K562 (cell line): ENCODE data around the gene ASB15. TPM values are rescaled to one million over a fixed set of nuclear protein-coding genes. Genes with fewer than 3 reads are reported as not detected.

Source experiments
- ATF6 ChIP-seq: sonication (generic); formaldehyde crosslinking; IDR thresholded peaks from 2 replicates; pipeline ENCODE4 v1.4.0; 2020; ENCODE audit warnings: mild to moderate bottlenecking, missing genetic modification reagents
- CBX3 ChIP-seq, 2 experiments: IDR thresholded peaks; 1 replicate in 1 of 2; 2 replicates in 1 of 2; pipeline ENCODE4 v1.6.1; 2012; ENCODE audit warnings: inconsistent platforms in 2 of 2, low read length in 2 of 2, borderline replicate concordance in 1 of 2, control low read depth in 1 of 2
- CTCF ChIP-seq, 3 experiments: IDR thresholded peaks in 2 of 3; conservative IDR thresholded peaks in 1 of 3; 2 replicates each; pipeline ENCODE4 v1.5.1; 2011 to 2012; ENCODE audit warnings: low read length in 3 of 3, mild to moderate bottlenecking in 3 of 3, control low read depth in 2 of 3, improper control_type of control experiment in 1 of 3, inconsistent platforms in 1 of 3, low read depth in 1 of 3, mixed read lengths in 1 of 3, moderate library complexity in 1 of 3; ENCODE audit not compliant: insufficient read depth in 2 of 3
- ELF4 ChIP-seq: fragments of 450-650 bp; formaldehyde crosslinking; IDR thresholded peaks from 2 replicates; pipeline ENCODE4 v1.4.0; 2022; ENCODE audit warnings: missing genetic modification characterization
- FOXO4 ChIP-seq: fragments of 450-650 bp; formaldehyde crosslinking; IDR thresholded peaks from 2 replicates; pipeline ENCODE4 v1.4.0; 2020; ENCODE audit warnings: mild to moderate bottlenecking, moderate library complexity
- FOXP4 ChIP-seq: sonication (generic); formaldehyde crosslinking; IDR thresholded peaks from 2 replicates; pipeline ENCODE4 v1.8.0; 2022; ENCODE audit warnings: mild to moderate bottlenecking, missing genetic modification reagents, borderline replicate concordance
- MLX ChIP-seq, 2 experiments: fragments of 450-650 bp in 1 of 2; sonication (generic) in 1 of 2; formaldehyde crosslinking; conservative IDR thresholded peaks; 2 replicates each; pipeline versions ENCODE4 v1.4.0 to v1.8.1; 2020 to 2022; ENCODE audit warnings: mild to moderate bottlenecking in 1 of 2, missing genetic modification reagents in 1 of 2
- MTA3 ChIP-seq: fragments of 450-650 bp; formaldehyde crosslinking; IDR thresholded peaks from 2 replicates; pipeline ENCODE4 v1.6.1; 2017; ENCODE audit warnings: mild to moderate bottlenecking, borderline replicate concordance
- RBFOX2 ChIP-seq: fragments of 200-400 bp; formaldehyde crosslinking; IDR thresholded peaks from 2 replicates; pipeline ENCODE4 v1.6.1; 2017; ENCODE audit warnings: low read depth, mild to moderate bottlenecking, low read length, moderate library complexity
- RBM22 ChIP-seq: fragments of 200-400 bp; formaldehyde crosslinking; IDR thresholded peaks from 2 replicates; pipeline ENCODE4 v1.6.1; 2018; ENCODE audit warnings: low read length, low read depth; ENCODE audit not compliant: poor library complexity, severe bottlenecking
- TFAP4 ChIP-seq: sonication (generic); formaldehyde crosslinking; IDR thresholded peaks from 2 replicates; pipeline ENCODE4 v1.8.0; 2022; ENCODE audit warnings: missing genetic modification reagents, mild to moderate bottlenecking, moderate library complexity, borderline replicate concordance
- USF1 ChIP-seq: sonication (generic); formaldehyde crosslinking; IDR thresholded peaks from 2 replicates; pipeline ENCODE4 v1.9.0; 2022; ENCODE audit warnings: mild to moderate bottlenecking, missing genetic modification reagents
- ZFPM2 ChIP-seq: fragments of 250-450 bp; sonication (Bioruptor Pico); IDR thresholded peaks from 2 replicates; pipeline ENCODE4 v1.5.1; 2022; ENCODE audit warnings: mild to moderate bottlenecking
- ZNF253 ChIP-seq: fragments of 250-450 bp; sonication (Bioruptor Pico); conservative IDR thresholded peaks from 2 replicates; pipeline ENCODE4 v1.6.1; 2021; ENCODE audit warnings: mild to moderate bottlenecking
- ZNF644 ChIP-seq: fragments of 200-800 bp; sonication (Bioruptor generic); IDR thresholded peaks from 2 replicates; pipeline ENCODE4 v1.6.1; 2016; ENCODE audit warnings: low read depth, missing genetic modification characterization, missing compliant biosample characterization
- polyA plus RNA-seq, 8 experiments: library from polyadenylated mRNA; depleted of rRNA in 4 of 8; stranded (reverse) in 5 of 8; unstranded in 3 of 8; fragments of >200 nt; fragmentation: Nextera tagmentation in 2 of 8; fragmentation: Illumina TruSeq in 1 of 8; extraction: Ambion mirVana in 2 of 8; extraction: Trizol in 1 of 8; gene quantifications; 2 replicates each; pipeline versions ENCODE4 v1.2.1 to v1.2.3, GENCODE V29; 2011 to 2014; ENCODE audit warnings: inconsistent platforms in 1 of 8, missing spikeins in 1 of 8
- total RNA-seq, 7 experiments: library from RNA; depleted of rRNA in 6 of 7; stranded (reverse); fragments of >200 nt in 6 of 7; fragmentation: Illumina TruSeq in 2 of 7; extraction: Trizol in 2 of 7; gene quantifications; 2 replicates each; pipeline versions ENCODE4 v1.2.1 to v1.2.3, GENCODE V29; 2011 to 2021; ENCODE audit warnings: low replicate concordance in 1 of 7

The ASB15 gene
- total and polyA plus RNA-seq, 9 of the 15 experiments (the other 6 are each of a cell fraction or from before 2014, with no cell fraction given) = 0.03 to 0.14 (median 0.04) TPM; not detected in 3

- no peak for TF ChIP-seq FOXP4
- no peak for TF ChIP-seq RBFOX2
- TF ChIP-seq RBM22 = no peak
- no peak for TF ChIP-seq CTCF (IDR thresholded peaks at IDR 0.05 in 2 of 3, conservative IDR thresholded peaks at IDR 0.05 in 1 of 3; ENCODE audit: insufficient read depth in 2 of 3, low read depth in 1 of 3, low read length in 3 of 3)
- 0 out of 2 replicates have a peak, but pooled peaks have one; percentile 4 for TF ChIP-seq MTA3
- TF ChIP-seq ZNF253 (CRISPR knock-in tag) = no peak
- TF ChIP-seq ZNF644 (tag) = no peak
- no peak for TF ChIP-seq ATF6 (CRISPR knock-in tag)
- TF ChIP-seq MLX (CRISPR knock-in tag; conservative IDR thresholded peaks at IDR 0.05) = no peak
- no peak for TF ChIP-seq ZFPM2 (CRISPR knock-in tag)
- no peak for TF ChIP-seq ELF4 (CRISPR knock-in tag)
- no peak for TF ChIP-seq TFAP4
- TF ChIP-seq CBX3 (IDR thresholded peaks at IDR 0.05; ENCODE audit: borderline replicate concordance in 1 of 2, low read length in 2 of 2) = 0 out of 3 replicates have a peak, but pooled peaks of 1 of the 2 experiments have one; percentile 2
- no peak for TF ChIP-seq USF1 (CRISPR knock-in tag)
- no peak for TF ChIP-seq FOXO4 (CRISPR knock-in tag)
These were observed 20.5 kb upstream of the ASB15 start (continued) for GRCh38 chr7:123581162-123581459.
